Lower lobe of right lung (tissue), 2 donors: ENCODE measurements around the gene SNAPIN. TPM values are rescaled to one million over a fixed set of nuclear protein-coding genes. Genes with fewer than 3 reads are reported as not detected.

Experiments used
- ATAC-seq, 2 donors: fragments of 200-7000 bp; cut with Tn5 transposase; one replicate each; pipeline ENCODE4 v1.9.1; 2020 to 2022; ENCODE audit warnings: mild to moderate bottlenecking in 2 of 2, moderate library complexity in 2 of 2
- DNase-seq: peaks from one replicate; pipeline ENCODE4 v3.0.0-alpha.2; 2020
- H3K27ac ChIP-seq: fragments of 200-600 bp; one replicate; pipeline ENCODE4 v1.8.0; 2022
- H3K27me3 ChIP-seq: fragments of 200-600 bp; one replicate; pipeline ENCODE4 v1.8.0; 2022; ENCODE audit warnings: low read depth
- H3K36me3 ChIP-seq: fragments of 200-600 bp; one replicate; pipeline ENCODE4 v1.8.0; 2022; ENCODE audit warnings: mild to moderate bottlenecking
- H3K4me1 ChIP-seq: fragments of 200-600 bp; one replicate; pipeline ENCODE4 v1.8.0; 2022
- H3K4me3 ChIP-seq: fragments of 200-600 bp; one replicate; pipeline ENCODE4 v1.8.0; 2022; ENCODE audit warnings: mild to moderate bottlenecking
- H3K9me3 ChIP-seq: fragments of 200-600 bp; one replicate; pipeline ENCODE4 v1.8.0; 2022
- intact Hi-C: fragments of 100-400 bp; cut with DNase I; formaldehyde crosslinking; loops from one replicate; pipeline ENCODE4 v1.11.0; 2022
- microRNA-seq: library from miRNA; unstranded; fragments of <30 nt; microRNA quantifications from one replicate; pipeline ENCODE4 v1.2.0, GENCODE V29; 2020; ENCODE audit warnings: borderline number of aligned reads
- total RNA-seq: library from RNA; stranded (reverse); fragmentation: NEBNext Ultra II Directional; extraction: Animal tissue kit (Norgen Biotek cat#: 25700); gene quantifications from one replicate; pipeline ENCODE4 v1.2.1, GENCODE V29; 2021
- TF ChIP-seq, protein P1 (sequence below): fragments of 200-600 bp; IDR thresholded peaks from one replicate; pipeline ENCODE4 v1.8.0; 2022; ENCODE audit warnings: antibody characterized with exemption, mild to moderate bottlenecking
- donor health status: DM: no; HTN: yes; CAD: no; lungs with severe emphysema.

Gene SNAPIN
- total RNA-seq, 1 donor from 2014 or later, result 40.2 TPM

DNA sequence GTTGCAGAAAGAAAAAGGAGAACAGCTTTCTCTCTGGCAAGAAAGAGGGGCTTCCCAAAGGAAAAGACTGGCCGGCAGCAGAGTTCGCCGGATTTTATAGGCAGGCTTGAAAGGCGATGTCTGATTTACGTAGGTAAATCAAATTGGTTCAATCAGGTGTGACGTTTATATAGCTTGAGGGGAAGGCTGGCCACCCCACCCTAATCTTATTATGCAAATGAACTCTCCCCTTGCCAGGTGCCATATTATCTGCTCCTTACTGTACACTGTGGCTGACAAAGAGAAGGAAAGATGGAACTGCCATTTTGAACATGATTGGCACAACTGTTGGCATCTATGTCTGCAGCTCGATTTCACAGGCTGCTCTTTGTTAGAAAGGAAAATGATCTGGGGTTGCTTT, 52.5 kb downstream of the SNAPIN start:
- Histone ChIP-seq H3K9me3 (no peaks in the 10 kb centered on the region), H3K36me3 (no peaks in the 10 kb centered on the region), H3K27me3 (no peaks in the 10 kb centered on the region), H3K27ac (no peak overlapping the region), H3K4me1 (no peaks in the 10 kb centered on the region), H3K4me3 (no peak overlapping the region)
- DNase-seq (no peak), ATAC-seq (no peak)
- TF ChIP-seq, protein P1, sequence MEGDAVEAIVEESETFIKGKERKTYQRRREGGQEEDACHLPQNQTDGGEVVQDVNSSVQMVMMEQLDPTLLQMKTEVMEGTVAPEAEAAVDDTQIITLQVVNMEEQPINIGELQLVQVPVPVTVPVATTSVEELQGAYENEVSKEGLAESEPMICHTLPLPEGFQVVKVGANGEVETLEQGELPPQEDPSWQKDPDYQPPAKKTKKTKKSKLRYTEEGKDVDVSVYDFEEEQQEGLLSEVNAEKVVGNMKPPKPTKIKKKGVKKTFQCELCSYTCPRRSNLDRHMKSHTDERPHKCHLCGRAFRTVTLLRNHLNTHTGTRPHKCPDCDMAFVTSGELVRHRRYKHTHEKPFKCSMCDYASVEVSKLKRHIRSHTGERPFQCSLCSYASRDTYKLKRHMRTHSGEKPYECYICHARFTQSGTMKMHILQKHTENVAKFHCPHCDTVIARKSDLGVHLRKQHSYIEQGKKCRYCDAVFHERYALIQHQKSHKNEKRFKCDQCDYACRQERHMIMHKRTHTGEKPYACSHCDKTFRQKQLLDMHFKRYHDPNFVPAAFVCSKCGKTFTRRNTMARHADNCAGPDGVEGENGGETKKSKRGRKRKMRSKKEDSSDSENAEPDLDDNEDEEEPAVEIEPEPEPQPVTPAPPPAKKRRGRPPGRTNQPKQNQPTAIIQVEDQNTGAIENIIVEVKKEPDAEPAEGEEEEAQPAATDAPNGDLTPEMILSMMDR, result no peak
- intact Hi-C loops, result no loop called here

Small RNA genes lying within 50 kb of the gene (microRNA-seq; reads per million reads assigned to microRNA genes)
- gene MIR8083, result not detected

Other genes with a start within 250 kb of the SNAPIN start
- not detected for gene S100A7A, start 242.2 kb upstream of the SNAPIN start, total RNA-seq
- gene S100A7, start 198.1 kb upstream of the SNAPIN start, total RNA-seq, result not detected
- 1,109 TPM for gene S100A6, start 122.7 kb upstream of the SNAPIN start, total RNA-seq
- gene S100A5, start 117.8 kb upstream of the SNAPIN start, total RNA-seq, result not detected
- gene S100A4, start 112.9 kb upstream of the SNAPIN start, total RNA-seq, result 600 TPM
- 4.5 TPM for gene S100A3, start 109.4 kb upstream of the SNAPIN start, total RNA-seq
- gene S100A2, start 92.9 kb upstream of the SNAPIN start, total RNA-seq, result 3.8 TPM
- gene S100A16, start 45.6 kb upstream of the SNAPIN start, total RNA-seq, result 52.3 TPM
- gene S100A14, start 42.4 kb upstream of the SNAPIN start, total RNA-seq, result 138 TPM
- gene S100A13, start 31.2 kb upstream of the SNAPIN start, total RNA-seq, result 83.0 TPM
- gene S100A1, start 30.3 kb upstream of the SNAPIN start, total RNA-seq, result 0.71 TPM
- gene CHTOP, start 24.6 kb upstream of the SNAPIN start, total RNA-seq, result 72.2 TPM
- 83.2 TPM for gene ILF2, start 12.3 kb downstream of the SNAPIN start, total RNA-seq
- gene NPR1, start 20.0 kb downstream of the SNAPIN start, total RNA-seq, result 58.8 TPM
- 77.3 TPM for gene INTS3, start 69.3 kb downstream of the SNAPIN start, total RNA-seq
- gene SLC27A3, start 116.7 kb downstream of the SNAPIN start, total RNA-seq, result 99.6 TPM